T-helper 22 cell (primary cell): Measurements from ENCODE around the gene KRT1.
"Not testable (repeated sequence)": the region's sequence is repeated elsewhere in the genome, so short reads cannot be mapped to it uniquely, and the experiment has no call there.

Experiments
- DNase-seq: peaks from one replicate; pipeline ENCODE4 v3.0.0-alpha.2; 2020; ENCODE audit warnings: low read depth

Gene KRT1

GRCh38 chr12:52680363-52680762 is at the start of gene KRT1:
TSS of gene KRT1 (minus strand) at chr12:52680407. CDS start at chr12:52680348, 59 bp downstream.
- DNase-seq = no peak

- DNase-seq = no peak
Observed at GRCh38 chr12:52729147-52729546, 48.9 kb upstream of the KRT1 start.

GRCh38 chr12:52728374-52728773 is 48.2 kb upstream of the KRT1 start:
- DNase-seq = no peak

GRCh38 chr12:52727037-52727436 is 46.8 kb upstream of the KRT1 start:
- no peak for DNase-seq

GRCh38 chr12:52726451-52726850 is 46.2 kb upstream of the KRT1 start:
- no peak for DNase-seq

GRCh38 chr12:52724384-52724783 is 44.2 kb upstream of the KRT1 start:
- no peak for DNase-seq

GRCh38 chr12:52722680-52723079 is 42.5 kb upstream of the KRT1 start:
- no peak for DNase-seq

- no peak for DNase-seq
Observed at GRCh38 chr12:52721838-52722470, 41.7 kb upstream of the KRT1 start.

GRCh38 chr12:52720365-52720886 is 40.2 kb upstream of the KRT1 start:
- DNase-seq = no peak

GRCh38 chr12:52716061-52716460 is 35.9 kb upstream of the KRT1 start:
- DNase-seq = no peak

- DNase-seq = no peak
Observed at GRCh38 chr12:52715416-52715815, 35.2 kb upstream of the KRT1 start.

- no peak for DNase-seq
Observed at GRCh38 chr12:52714887-52715281, 34.7 kb upstream of the KRT1 start.

GRCh38 chr12:52713960-52714886 is 34.0 kb upstream of the KRT1 start:
- no peak for DNase-seq

- DNase-seq = not testable (repeated sequence)
Observed at GRCh38 chr12:52712122-52712521, 31.9 kb upstream of the KRT1 start.

- DNase-seq = no peak
Observed at GRCh38 chr12:52710730-52711129, 30.5 kb upstream of the KRT1 start.

GRCh38 chr12:52708010-52708409 is 27.8 kb upstream of the KRT1 start:
- no peak for DNase-seq

GRCh38 chr12:52704464-52704863 is 24.3 kb upstream of the KRT1 start:
- DNase-seq = no peak

- no peak for DNase-seq
Observed at GRCh38 chr12:52703878-52704277, 23.7 kb upstream of the KRT1 start.

- no peak for DNase-seq
Observed at GRCh38 chr12:52703424-52703823, 23.2 kb upstream of the KRT1 start, which contains the start of gene KRT77. TSS of gene KRT77 (minus strand) at chr12:52703524. CDS start at chr12:52703434, 90 bp downstream.

GRCh38 chr12:52702338-52702737 is 22.1 kb upstream of the KRT1 start:
- DNase-seq = no peak

GRCh38 chr12:52701281-52701680 is 21.1 kb upstream of the KRT1 start:
- DNase-seq = no peak

- no peak for DNase-seq
Observed at GRCh38 chr12:52699960-52700359, 19.8 kb upstream of the KRT1 start.

GRCh38 chr12:52699373-52699772 is 19.2 kb upstream of the KRT1 start:
- no peak for DNase-seq
